Medulla oblongata (tissue), 1 donor: ENCODE data around the gene GPC6.
"Not testable (repeated sequence)": the region's sequence is repeated elsewhere in the genome, so short reads cannot be mapped to it uniquely, and the experiment has no call there.

Experiments
- DNase-seq: peaks from one replicate; pipeline ENCODE4 v3.0.0-alpha.2; 2015; ENCODE audit errors: extremely low spot score

The GPC6 gene

DNA sequence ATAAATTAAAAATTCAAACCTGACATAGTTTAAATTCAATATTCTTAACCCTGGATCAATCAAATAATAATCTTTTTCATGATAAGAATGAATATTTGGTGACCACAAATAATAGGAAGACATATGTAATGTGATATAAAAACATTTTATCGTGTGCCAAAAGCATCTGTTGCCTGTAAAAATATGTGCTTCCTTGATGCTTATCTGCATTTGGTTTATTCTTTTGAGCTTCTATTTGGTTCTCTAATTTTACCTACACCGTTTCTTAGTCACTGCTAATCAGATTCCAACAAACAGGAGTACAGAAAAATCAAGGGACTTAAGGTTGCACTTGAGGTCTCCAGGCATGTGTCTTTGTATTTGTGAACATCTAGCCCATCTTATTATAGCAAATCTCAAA, 978.3 kb downstream of the GPC6 start:
- no peak for DNase-seq

- no peak for DNase-seq
Measured at GRCh38 chr13:94205896-94206295, 979.3 kb downstream of the GPC6 start.

DNA sequence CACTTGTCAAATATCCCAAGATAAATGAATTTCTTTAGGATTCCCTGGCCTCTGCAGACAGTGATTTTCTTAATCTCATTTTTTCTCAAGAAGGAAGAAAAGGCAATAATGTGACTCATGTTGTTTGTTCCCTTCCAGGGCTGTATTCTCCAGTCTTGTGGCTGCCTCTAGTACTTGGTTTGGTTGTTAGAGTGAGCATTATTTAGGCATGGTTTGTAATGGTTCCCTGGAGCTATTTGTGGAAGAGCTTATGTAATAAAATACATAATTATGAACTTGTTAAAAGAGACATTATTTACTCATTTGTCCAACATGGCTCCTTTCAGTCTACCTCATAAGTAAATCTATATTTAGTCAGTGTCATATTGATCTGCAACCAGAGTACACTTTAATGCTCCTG, 982.5 kb downstream of the GPC6 start:
- DNase-seq, result no peak

GRCh38 chr13:94209913-94210312, 983.3 kb downstream of the GPC6 start:
- DNase-seq, result not testable (repeated sequence)

- no peak for DNase-seq
Measured at GRCh38 chr13:94210816-94211215, 984.2 kb downstream of the GPC6 start.

- no peak for DNase-seq
Measured at GRCh38 chr13:94212196-94212595, 985.6 kb downstream of the GPC6 start.

GRCh38 chr13:94214121-94214520, 987.5 kb downstream of the GPC6 start:
- no peak for DNase-seq

GRCh38 chr13:94214975-94215374, 988.4 kb downstream of the GPC6 start:
- no peak for DNase-seq

DNA sequence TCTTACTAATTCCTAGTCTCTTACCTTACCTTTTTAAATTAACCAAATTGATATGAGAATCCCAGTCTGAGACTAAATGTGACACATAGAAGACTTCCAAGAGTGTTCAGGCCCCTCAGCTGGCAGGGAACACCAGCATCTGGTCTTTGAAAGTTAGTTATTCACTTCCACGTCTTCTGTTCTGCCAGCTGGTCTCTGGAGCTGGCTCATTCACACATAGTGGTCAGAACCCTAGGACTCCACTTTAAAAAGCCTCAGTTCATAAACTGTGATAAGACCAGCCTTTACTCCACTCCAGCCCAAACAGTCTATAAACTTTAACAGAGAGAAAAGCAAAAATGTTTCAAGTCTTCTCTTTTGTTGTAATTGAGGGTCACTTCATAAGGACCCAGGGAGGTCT, 989.9 kb downstream of the GPC6 start:
- no peak for DNase-seq

- DNase-seq, result no peak
Measured at GRCh38 chr13:94217370-94217769, 990.8 kb downstream of the GPC6 start.

DNA sequence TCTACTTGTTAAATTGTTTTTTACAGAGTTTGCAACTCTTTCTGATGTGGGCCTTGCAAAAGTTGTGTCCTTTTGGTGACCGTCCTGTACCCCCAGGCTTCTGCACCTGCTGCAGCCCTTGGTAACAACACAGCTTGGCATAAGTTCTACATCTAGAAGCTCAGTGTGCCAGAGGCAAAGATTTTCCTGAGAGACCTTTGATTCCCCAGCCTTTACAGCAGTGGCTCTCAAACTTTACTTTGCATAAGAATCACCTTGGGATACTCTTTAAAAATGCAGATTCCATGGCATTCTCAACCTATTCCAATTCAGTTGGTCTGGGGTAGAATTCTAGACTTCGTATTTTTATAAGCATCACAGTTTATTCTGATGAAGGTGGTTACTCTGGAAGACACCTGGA, 991.9 kb downstream of the GPC6 start:
- DNase-seq, result no peak

DNA sequence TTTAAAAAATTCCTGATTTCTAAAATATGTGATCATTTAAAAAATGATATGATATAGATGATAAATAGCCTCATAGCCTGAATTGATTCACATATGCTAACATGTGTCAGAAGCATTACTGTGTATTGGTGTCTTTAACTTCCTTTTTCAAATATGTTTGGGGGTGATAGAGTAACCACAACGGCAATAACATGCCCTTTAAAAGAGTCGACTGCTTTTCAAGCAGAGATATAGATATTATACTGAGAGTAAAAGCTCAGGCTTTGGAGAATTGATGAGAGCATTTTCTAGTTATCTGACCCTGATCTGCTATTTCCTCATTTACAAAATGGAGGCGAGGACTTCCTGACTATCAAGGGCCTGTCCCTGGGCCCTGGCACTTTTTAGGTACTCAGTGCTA, 992.3 kb downstream of the GPC6 start:
- DNase-seq, result no peak

DNA sequence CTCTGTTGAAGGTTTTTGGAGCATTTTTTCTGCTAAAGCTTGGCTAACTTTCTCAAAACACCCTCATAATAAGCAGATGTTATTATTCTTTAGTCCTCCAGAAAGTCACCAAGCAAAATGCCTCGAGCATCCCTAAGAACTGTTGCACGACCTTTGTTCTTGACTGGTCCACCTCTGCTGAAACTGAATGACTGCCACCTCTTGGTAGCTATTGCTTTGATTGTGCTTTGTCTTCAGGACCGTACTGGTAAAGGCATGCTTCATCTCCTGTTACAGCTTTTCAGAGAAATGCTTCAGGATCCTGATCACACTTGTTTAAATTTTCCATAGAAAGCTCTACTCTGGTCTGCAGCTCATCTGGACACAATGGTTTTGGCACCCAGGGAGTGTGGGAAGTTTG, 998.1 kb downstream of the GPC6 start:
- no peak for DNase-seq

- no peak for DNase-seq
Measured at GRCh38 chr13:94227255-94227879, 1000.8 kb downstream of the GPC6 start.

GRCh38 chr13:94228763-94229162, 1002.2 kb downstream of the GPC6 start:
- no peak for DNase-seq

DNA sequence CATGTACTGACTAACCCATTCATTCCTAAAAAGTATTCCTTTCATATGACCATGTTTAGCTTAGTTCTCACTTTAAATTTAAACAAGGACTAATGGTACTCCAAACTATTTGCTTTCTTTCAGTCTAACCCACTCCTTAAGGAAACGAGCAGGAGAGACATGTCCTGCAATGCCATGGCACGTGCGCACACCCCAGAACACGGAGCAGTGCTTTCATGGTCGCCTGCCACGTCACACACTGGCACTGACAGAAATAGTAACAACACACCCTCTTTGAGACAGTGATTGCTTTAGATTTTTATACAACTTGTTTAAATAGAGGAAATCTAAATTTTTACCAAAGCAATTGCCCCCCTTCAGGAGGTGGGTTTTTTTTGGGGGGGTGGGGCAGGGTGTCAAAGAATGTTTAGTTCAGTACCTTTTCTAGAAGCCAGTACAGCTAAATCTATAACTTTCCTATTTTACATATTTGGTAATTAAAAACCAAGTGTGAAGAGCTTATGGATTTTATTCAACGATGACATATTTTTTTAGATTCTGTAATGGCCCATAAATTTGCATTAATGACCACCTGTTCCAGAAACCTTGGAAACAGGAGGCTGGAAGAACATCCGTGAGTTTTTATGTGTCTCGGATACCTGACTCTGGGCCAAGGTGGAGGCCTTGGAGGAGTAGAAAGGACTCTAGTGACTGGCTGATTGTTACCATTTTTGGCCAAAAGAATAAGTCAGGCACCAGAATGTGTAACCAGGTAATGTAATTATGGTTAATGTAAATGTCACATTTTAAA, 1005.7 kb downstream of the GPC6 start:
- DNase-seq, result peak; percentile 27

DNA sequence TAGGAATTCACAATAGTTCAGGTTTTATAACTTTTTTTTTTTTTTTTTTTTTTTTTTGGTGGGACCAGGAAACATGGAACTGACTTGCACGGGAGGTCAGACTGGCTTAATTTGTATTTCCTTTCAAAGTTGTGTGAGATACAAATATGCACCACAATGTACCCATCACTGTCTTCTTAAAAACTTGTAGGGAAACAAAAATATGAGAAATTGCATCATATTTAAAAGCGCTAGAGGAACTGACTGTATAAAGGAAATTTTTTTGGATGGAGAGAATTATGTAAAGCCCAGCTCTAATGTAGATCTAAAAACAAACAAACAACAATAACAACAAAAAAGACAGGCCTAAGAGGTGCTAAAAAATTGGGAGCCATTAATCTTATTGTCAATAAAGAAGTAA, 1006.3 kb downstream of the GPC6 start:
- DNase-seq, result no peak

DNA sequence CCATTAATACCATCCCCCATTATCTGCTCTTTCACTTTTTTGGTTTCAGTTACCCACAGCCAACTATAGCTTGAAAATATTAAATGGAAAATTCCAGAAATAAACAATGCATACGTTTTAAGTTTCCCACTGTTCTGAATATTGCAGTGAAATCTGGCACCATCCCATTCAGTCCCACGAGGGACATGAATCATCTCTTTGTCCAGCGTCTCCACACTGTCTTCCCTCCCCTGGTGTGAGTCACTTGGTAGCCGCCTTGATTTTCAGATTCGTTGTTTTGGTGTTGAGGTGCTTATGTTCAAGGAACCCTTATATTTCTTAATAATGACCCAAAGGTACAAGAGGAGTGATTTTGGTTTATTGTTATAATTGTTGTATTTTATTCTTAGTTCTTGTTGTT, 1006.8 kb downstream of the GPC6 start:
- peak; percentile 57 for DNase-seq

GRCh38 chr13:94233837-94234236, 1007.2 kb downstream of the GPC6 start:
- DNase-seq, result no peak

GRCh38 chr13:94234738-94235137, 1008.1 kb downstream of the GPC6 start:
- DNase-seq, result no peak

GRCh38 chr13:94236132-94236531, 1009.5 kb downstream of the GPC6 start:
- no peak for DNase-seq

GRCh38 chr13:94236872-94237271, 1010.3 kb downstream of the GPC6 start:
- no peak for DNase-seq

DNA sequence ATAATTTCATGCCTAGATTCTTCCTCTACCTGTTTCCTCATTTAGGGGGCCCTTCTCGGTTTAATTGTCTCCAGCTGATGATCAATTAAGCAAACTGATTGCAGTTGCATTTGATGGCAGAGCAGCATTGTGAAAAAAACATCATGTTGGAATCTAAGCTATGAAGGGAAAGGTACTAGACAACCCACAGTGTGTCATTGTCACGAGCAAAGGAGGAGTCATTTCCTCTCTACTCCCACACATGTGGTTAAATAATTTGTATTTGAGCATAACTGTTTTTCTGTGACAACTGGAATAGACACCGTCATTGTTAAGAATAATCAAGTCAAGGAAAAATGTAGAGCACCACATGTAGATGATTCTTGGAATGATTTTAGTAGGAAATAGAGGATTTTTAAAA, 1012.5 kb downstream of the GPC6 start:
- no peak for DNase-seq

GRCh38 chr13:94242554-94242953, 1015.9 kb downstream of the GPC6 start:
- no peak for DNase-seq
